Right kidney (tissue), 1 donor: ENCODE results near the gene PARD3B.

ENCODE experiments used
- DNase-seq: peaks from one replicate; pipeline ENCODE4 v3.0.0-alpha.2; 2016

PARD3B gene

DNA sequence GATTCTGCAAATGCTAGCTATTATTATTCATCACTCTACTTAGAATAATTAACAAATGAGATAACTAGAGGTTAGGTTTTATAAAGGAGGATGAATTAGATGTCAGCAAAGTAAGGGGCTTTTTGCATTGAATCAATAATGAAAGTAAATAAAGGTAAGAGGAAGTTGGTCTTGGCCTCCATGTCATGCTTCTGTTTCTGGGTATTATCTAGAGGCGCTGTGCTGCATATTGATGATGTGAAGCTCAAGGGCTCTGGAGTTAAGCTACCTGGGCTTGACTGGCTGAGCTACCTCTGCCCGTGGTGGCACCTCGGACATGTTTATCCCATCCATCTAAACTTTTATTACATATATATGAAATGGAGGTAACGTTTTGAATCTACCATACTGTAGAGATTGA lies 350.9 kb downstream of the PARD3B start:
- DNase-seq: no peak

- no peak for DNase-seq
Measured at GRCh38 chr2:204897561-204897960, 352.3 kb downstream of the PARD3B start.

DNA sequence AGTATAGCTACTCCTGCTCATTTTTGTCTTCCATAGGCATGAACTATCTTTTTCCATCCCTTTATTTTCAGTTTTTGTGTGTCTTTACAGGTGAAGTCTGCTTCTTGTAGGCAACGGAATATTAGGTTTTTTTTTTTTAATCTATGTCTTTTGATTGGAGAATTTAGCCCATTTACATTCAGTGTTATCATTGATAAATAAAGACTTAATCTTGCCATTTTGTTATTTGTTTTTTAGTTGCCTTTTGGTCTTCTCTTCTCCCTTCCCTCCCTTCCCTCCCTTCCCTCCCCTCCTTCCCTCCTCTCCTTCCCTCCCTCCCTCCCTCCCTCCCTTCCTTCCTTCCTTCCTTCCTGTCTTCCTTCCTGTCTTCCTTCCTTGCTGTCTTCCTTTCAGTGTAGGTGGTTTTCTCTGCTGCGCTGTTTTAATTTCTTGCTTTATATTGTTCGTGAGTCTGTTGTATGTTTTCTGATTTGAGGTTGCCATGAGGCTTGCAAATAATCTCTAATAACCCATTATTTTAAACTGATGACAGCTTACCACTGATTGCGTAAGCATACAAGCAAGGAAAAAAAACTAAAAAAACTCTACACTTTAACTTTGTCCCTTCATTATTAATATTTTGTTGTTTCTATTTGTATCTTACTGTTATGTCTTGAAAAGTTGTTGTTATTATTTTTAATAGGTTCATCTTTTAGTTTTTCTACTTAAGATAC lies 353.8 kb downstream of the PARD3B start:
- no peak for DNase-seq

GRCh38 chr2:204899983-204900382 lies 354.7 kb downstream of the PARD3B start:
- DNase-seq: no peak

- no peak for DNase-seq
Measured at GRCh38 chr2:204900487-204900886, 355.2 kb downstream of the PARD3B start.

- DNase-seq: no peak
Measured at GRCh38 chr2:204900910-204901309, 355.6 kb downstream of the PARD3B start.

DNA sequence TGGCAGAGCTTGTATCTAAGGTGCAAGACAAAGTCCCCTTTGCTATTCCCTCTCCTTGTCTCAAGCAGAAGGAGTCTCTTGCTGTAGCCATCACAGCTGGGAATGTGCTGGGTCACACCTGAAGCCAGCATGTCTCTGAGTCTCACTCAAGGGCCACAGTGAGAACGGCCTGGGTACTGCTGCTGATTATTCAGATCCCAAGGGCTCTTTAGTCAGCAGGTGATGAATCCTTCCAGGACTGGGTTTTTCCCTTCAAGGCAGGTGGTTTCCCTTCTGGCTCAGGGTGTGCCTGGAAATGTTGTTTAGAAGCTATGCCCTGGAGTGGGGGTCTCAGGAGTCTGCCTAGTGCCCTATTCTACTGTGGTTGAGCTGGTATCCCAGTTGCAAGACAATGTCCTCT lies 356.3 kb downstream of the PARD3B start:
- no peak for DNase-seq

DNA sequence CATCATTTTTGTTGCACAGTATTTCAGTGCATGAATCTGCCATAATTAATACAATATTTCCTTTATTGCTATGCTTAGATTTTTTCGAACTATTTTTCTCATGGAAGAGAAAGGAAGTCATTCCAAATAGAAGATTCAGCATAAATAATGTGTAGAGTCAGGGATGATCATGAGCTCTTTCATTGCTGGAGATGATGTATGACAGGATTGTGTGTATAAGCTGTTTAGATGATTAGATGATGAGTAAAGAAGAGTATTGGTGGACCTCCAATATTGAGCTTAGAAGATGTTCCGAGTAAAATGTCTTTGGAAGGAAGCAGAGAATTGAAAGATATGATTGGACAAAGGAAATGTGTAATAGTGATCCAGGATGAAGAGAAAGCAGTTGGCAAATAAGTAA lies 364.5 kb downstream of the PARD3B start:
- no peak for DNase-seq

- DNase-seq: no peak
Measured at GRCh38 chr2:204913312-204913711, 368.0 kb downstream of the PARD3B start.

GRCh38 chr2:204913854-204914464 lies 368.7 kb downstream of the PARD3B start:
- no peak for DNase-seq

- no peak for DNase-seq
Measured at GRCh38 chr2:204914708-204915107, 369.4 kb downstream of the PARD3B start.

GRCh38 chr2:204917089-204917701 lies 371.9 kb downstream of the PARD3B start:
- DNase-seq: no peak

DNA sequence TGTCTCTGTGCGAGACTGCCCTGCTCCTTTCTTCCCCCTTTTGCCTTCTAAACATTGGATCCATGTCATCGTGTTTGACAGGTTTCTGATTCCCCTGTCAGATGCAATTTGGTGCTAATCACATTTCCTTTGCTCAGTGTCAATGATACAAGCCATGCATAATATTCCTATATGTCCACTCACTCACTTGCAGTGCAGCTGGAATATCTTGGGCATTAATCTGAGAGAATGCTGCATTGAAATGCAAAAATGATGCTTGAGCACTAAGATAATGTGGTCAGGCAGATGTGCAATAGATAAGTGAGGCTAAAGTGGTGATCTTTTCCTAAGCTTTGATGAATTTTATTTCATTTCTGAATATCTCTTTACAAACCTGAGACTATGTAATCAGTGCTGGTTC lies 375.5 kb downstream of the PARD3B start:
- DNase-seq: no peak

GRCh38 chr2:204923957-204924356 lies 378.7 kb downstream of the PARD3B start:
- DNase-seq: no peak

DNA sequence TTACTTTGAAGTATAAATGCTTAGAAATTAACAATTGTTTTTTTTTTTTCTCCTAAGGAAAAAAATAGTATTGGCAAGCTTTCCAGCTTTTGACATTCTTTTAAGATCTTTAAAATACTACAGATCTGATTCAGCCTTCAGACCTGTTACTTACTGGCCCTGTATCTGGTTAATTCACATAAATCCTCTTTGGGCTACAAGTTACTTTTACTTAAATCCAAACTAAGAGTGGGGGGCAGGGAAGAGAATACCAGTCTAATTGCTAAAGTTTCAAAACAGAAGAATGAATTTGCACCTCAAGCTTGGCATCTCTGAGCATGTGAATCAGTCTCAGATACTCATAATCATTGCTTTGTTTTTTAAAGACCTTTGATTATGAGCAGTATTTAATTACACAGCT lies 386.3 kb downstream of the PARD3B start:
- DNase-seq: no peak

DNA sequence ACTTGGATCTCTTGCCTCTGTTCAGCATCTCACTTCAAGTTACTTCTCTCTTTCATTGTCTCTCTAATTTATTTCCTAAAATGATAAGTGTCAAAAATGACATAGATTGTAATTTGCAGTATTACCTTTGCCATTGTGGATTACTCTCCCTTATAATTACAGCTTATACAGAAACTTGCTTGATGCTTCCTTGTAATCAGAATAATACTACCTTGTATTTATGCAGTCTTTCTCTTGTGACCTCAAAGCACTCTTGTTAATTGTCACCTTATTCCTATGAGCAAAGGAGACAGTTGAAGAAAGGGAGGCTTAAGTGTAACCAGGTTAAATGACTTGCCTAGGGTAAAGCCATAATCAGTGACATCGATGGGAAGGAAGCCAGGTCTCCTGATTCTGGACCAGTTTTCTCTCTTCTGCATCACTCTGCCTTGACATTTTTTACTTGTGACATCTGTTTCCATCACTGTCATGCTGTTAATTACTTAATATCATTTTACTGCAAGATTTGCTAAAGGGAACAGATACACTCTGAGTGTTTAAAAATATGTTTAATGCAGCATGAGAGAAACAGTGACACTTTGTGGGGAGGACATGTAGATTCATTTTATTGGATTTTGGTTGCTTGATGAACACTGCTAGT lies 388.6 kb downstream of the PARD3B start:
- DNase-seq: no peak

GRCh38 chr2:204944927-204945326 lies 399.7 kb downstream of the PARD3B start:
- no peak for DNase-seq

- DNase-seq: no peak
Measured at GRCh38 chr2:204945376-204945775, 400.1 kb downstream of the PARD3B start.

- no peak for DNase-seq
Measured at GRCh38 chr2:204946892-204947291, 401.6 kb downstream of the PARD3B start.

DNA sequence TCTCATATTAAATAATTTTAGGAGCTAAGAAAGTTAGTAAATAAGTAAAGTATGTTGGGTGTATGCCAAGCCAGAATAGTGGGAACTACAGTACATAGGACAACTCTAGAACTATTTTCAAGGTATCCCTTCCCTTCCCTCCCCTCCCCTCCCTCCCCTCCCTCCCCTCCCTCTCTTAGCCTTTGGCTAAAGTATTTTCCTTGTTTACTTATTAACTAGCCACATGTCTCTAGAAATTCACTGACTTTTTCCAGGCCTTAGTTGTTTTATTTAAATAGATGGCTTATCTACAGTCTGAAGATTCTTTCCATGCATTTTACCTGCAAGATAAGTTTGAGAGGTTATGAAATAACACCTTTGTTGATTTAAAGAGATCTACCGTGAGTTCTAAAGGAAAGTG lies 402.1 kb downstream of the PARD3B start:
- DNase-seq: no peak

- no peak for DNase-seq
Measured at GRCh38 chr2:204948024-204948763, 402.9 kb downstream of the PARD3B start.

GRCh38 chr2:204948822-204949221 lies 403.5 kb downstream of the PARD3B start:
- DNase-seq: no peak
